Activated CD4-positive, alpha-beta T cell treated with anti-CD3 and anti-CD28 coated beads for 48 hours (primary cell): ENCODE measurements around the gene METTL27.
A peak's percentile ranks its signal among the peaks of the same experiment; 100 is the strongest.
"Not testable (repeated sequence)": the region's sequence is repeated elsewhere in the genome, so short reads cannot be mapped to it uniquely, and the experiment has no call there.

Experiments
- DNase-seq: peaks from one replicate; pipeline ENCODE4 v3.0.0-alpha.2; 2020

METTL27 gene

DNA sequence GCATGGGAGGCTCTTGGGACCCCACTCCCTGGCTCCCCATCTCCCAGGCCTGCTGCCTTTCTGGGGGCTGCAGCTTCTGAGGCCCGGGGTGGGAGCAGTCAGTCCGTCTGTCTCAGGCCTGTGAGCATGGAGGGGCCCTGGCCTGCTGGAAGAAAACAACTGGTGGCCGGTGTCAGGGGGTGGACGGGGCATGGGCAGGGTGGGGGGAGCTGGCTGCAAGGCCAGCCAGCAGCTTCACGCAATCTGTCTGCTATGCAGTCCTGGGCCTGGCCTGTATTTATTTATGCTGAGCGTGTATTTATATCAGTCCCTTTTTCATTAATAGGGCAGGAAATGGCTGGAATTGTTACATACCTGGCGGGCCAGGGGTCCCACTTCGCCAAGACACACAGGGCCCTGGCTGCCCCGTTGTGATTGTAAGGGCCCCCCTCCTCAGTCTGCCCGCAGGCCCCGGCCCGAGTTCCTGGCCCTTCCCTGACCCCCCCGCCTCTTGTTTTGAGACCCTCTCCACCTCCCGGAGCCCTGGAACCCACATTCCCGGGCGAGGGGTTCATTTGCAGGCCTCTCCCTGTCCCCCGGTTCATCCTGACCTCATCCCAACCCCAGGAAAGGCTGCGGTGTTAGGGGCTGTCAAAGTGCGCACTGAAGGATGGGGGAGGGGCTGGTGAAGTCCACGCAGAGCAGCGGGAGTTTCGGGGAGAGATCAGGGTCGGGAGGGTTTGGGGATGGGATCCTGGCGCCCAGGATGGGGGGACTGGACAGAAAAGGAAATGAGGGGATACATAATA, 26.9 kb upstream of the METTL27 start:
- DNase-seq, result no peak

DNA sequence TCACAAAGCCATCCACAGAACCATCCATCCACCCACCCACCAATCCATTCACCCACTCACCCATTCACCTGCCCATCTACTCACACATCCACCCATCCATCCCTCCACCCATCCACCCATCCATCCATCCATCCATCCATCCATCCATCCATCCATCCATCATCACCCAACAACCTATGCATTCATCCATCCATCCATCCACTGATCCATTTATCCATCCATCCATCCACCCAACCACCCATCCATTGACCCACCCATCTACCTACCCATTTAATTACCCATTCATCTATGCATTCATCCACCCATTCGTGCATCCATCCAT, 24.1 kb upstream of the METTL27 start:
- no peak for DNase-seq

DNA sequence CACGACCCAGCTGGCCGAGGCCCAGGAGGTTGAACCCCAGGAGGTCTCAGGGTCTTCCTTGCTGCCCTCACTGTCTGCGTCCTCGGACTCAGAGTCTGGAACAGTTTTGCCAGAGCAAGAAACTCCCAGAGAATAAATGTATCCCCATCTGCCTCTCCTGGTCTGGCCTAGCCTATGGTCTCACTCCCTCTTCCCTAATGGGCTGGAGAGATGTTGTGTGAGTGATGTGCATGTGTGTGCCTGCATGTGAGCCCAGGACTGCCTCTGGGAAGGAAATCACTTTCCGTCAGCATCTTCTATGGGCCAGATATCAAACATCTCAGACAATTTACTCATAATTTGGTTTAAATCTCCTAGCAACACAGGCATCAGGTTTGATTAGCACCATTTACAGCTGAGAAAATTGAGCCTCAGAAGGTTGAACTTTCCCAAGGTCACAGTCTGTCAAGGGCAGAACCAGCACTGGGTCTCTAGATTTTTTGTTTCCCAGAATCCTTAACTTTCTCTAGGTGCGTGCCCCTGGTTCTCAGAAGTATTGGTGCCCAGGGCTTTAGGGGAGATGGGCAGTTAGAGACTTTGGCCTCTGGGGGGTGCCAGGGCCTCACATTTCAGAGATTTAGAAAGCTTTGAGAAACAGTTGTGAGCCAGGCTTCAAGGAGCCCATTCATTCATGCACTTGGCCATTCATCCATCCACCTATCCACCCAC, 23.6 kb upstream of the METTL27 start:
- DNase-seq, result peak; percentile 27

DNA sequence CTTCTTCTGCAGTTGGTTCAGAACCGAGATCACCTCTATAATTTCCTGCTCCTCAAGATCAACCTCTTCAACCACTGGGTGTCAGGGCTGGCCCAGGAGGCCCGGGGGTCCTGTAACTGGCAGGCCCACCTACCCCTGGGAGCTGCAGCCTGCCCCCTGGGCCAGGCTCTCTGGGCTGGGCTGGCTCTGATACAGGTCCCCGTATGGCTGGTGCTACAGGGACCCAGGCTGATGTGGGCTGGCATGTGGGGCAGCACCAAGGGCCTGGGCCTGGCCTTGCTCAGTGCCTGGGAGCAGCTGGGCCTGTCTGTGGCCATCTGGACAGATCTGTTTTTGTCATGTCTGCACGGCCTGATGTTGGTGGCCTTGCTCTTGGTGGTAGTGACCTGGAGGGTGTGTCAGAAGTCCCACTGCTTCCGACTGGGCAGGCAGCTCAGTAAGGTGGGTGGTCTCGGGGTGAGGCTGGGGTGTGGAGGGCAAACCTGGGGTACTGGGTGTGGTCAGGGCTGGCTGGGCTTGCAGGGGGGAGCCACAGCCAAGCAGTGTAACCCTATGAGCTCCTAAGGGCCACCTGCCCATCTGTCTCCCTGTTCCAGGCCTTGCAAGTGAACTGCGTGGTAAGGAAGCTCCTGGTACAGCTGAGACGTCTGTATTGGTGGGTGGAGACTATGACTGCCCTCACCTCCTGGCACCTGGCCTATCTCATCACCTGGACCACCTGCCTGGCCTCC, 22.8 kb upstream of the METTL27 start:
- no peak for DNase-seq

DNA sequence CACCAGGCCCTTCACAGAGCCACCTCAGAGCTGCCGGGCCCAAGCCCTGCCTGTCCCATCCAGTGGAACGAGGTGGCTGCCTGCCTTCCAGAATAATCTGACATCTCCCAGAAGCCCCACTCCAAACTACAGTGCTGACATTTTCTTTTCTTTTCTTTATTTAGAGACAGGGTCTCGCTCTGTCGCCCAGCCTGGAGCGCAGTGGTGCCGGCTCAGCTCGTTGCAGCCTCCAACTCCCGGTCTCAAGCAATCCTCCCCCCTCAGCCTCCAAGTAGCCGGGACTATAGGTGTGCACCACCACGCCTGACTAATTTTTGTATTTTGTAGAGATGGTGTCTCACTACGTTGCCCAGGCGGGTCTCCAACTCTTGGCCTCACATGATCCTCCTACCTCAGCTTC, 19.0 kb upstream of the METTL27 start:
- no peak for DNase-seq

DNA sequence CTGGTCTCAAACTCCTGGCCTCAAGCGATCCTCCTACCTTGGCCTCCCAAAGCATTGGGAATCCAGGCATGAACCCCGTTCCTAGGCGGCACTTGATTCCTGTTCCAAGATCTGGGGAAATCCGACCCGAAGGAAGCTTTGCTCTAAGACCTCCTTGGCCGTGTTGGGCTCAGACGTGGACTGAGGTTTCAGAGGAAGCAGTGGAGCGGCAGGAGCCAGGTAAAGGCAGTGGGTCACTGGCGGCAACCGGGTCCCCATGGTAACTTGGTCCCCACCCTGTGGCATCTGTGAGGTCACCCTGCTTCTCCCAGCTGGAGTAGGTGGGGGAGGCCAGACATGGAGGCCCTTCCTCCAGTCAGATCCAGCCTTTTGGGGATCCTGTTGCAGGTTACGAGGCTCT, 18.5 kb upstream of the METTL27 start, which contains the start of gene TMEM270:
TMEM270 (plus strand) TSS at position 301 of the 400 bp plus-strand sequence; CDS start at position 337, 36 bp downstream.
- no peak for DNase-seq

DNA sequence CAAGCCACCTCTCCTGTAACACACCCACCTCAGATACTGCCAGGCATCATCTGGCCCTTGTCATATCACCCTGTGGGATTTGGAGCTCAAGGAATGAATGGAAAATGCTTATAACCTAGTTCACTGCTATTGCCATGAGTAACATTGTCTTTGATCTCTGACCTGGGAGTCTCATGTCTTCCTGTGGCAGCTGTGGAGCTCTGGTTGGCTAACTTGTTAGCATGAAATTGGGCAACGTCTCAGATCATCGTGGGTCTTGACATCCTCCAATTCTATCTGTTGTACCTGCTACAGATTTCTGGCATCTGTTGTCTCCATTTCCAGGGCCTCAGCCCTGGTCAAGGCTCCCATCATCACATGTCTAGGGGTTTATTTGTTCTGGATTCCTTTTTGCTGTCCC, 16.5 kb upstream of the METTL27 start:
- no peak for DNase-seq

DNA sequence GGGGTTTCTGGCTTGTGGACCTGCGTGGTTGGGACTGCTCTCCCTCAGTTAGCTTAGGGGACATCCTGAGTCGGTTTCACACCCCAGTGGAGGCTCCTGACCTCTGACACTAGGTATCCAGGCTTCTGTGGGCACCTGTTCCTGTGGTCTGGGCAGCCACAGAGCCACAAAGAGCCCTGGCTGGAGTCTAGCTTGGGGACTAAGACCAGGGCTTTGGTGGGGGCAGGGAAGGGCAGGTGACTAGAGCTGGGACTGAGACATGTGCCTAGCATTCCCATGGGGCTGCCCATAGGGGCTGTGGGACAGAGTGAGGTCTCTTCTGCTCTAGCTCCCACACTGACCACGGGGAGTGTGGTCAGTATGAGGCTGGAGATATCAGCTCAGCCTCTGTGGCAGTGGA, 14.6 kb upstream of the METTL27 start:
- no peak for DNase-seq

DNA sequence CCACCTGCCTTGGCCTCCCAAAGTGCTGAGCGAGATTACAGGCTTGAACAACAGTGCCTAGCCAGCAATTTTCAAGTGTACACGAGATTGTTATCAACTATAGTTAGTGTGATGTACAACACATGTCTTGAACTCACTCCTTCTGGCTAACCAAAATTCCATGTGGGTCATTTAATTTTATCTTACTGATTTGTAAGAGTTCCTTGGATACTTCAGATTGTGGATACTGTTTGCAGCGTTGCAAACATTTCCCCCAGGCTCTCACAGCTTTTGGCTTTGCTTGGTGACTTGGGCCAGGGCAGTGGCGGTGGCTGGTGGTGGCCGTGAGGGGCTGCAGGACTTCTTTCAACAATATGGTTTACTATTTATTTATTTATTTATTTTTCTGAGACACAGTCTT, 10.2 kb upstream of the METTL27 start:
- no peak for DNase-seq

DNA sequence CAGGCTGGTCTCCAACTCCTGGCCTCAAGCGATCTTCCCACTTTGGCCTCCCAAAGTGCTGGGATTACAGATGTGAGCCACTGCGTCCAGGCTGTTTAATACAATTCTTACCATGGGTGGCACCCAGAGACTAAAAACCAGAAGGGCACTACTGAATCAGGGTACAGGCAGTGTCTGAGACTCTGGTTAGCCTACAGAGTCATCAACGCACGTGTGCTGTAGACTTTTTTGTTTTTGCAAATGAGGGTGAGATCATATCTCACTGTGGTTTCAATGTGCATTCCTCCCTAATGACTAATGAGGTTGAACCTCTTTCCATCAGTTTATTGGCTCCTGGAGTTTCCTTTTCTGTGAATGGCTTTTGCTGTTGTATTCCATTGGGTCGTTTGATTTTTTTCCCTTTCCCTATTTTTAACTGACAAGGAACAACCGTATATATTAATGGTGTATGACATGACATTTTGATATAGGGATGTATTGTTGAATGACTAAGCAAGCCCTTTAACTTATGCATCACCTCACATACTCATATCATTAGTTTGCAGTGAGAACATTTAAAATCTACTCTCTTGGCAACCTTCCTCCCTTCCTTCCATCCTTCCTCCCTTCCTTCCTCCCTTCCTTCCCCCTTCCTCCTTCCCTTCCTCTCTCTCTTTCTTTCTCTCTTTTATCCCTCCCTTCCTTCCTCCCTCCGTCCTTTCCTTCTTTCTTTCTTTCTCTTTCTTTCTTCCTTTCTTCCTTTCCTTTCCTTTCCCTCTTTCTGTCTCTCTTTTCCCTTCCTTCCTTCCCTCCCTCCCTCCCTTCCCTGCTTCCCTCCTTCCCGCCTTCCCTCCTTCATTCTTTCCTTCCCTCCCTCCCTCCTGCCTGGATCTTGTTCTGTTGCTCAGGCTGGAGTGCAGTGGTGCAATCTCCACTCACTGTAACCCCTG, 9.4 kb upstream of the METTL27 start:
- DNase-seq, result peak; percentile 52

DNA sequence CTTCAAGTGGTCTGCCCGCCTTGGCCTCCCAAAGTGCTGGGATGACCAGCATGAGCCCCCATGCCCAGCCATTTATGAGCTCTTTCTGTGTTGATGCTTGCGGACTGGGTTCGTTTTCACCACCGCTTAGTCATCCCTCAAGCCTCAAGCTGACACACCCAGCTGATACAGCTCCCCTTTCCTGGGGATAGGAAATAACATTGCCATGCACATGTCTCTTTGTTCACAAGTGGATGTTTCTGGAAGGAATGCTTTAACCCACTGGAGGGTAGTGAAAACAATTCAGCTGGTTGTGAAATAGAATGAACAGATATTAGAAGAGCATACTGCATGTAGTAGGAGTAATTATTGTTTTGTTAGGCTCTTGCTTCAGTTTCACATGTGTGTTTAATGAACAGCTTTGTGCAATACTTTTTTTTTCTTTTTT, 8.5 kb upstream of the METTL27 start:
- DNase-seq, result peak; percentile 12

DNA sequence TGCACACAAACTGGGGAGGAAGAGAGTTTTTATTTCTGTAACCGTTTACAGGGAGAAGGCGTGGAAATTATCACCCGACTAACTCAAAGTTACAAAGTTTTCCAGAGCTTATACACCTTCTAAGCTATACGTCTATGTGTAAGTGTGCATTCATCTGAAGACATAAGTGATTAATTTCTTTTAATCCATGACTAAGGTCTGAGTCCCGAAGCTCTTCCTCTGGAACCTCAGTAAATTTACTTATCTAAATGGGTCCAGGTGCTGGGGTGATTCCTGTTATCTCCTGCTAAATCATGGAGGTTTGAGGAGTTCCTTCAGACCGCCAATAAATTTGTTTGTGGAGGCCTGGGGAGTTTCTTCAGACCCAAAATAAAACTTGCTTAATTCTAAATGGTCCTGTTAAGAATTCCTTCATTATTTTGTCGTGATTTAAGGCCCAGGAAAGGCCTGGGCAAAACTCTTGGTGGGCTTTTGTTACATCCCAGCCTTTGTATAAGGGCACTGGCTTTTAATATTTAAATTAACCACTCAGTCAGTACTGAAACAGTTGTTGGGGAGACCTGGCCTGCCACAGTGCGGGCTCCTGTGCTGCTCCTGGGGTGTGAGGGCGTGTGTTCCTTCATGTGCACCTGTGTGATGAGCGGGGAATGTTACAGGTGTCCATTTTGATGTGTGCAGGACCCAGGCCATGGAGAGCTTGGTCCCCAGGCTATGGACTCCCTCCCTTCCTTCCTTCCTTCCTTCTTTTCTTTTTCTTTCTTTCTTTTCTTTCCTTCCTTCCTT, 5.8 kb upstream of the METTL27 start:
- DNase-seq, result no peak

DNA sequence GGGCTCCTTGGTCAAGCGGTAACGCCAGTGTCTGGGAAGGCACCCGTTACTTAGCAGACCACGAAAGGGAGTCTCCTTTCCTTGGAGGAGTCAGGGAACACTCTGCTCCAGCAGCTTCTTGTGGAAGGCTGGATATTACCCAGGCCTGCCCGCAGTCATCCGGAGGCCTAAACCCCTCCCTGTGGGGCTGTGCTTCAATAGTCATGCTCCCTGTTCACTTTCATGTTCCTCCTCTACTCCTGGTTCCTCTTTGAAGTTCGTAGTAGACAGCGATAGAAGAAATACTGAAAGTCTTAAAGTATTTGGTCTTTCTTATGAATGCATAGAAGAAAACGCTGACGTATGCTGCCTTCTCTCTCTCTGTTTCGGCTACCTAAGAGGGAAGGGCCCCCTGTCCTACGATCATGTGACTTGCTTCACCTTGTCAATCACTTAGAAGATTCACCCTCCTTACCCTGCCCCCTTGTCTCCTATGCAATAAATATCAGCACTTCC, 3.4 kb upstream of the METTL27 start:
- not testable (repeated sequence) for DNase-seq

DNA sequence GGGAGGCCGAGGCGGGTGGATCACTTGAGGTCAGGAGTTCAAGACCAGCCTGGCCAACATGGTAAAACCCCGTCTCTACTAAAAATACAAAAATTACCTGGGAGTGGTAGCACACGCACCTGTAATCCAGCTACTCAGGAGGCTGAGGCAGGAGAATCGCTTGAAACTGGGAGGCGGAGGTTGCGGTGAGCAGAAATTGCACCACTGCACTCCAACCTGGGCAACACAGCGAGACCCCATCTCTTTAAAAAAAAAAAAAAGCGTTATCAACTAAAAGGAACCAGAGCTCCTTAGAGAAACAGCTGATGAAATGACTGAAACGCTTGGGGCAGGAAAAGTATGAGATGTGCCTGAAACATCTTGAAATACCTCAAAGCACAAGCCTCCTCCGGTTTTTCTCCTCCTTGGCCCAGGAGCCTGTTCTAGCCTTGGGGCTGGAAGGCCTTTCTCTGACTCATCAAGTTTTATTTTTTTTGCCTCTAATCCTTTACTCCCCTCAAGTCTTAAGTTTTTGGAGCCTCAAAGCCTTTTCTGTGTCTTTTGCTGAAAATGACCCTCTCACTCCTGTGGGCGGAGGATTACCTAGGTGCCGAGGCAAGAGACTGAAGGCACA, 2.6 kb upstream of the METTL27 start:
- no peak for DNase-seq

DNA sequence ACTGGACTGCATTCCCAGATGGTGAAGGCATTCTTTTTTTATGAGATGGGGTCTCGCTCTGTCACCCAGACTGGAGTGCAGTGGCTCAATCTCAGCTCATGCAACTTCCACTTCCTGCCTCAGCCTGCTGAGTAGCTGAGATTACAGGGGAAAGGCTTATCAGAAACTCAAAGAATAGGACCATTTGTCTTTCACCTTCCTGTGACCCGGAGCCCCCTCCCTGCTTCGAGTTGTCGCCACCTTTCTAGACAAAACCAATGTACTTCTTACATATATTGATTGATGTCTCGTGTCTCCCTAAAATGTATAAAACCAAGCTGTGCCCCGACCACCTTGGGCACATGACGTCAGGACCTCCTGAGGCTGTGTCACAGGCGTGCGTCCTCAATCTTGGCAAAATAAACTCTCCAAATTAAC, 1.8 kb upstream of the METTL27 start:
- DNase-seq, result no peak

DNA sequence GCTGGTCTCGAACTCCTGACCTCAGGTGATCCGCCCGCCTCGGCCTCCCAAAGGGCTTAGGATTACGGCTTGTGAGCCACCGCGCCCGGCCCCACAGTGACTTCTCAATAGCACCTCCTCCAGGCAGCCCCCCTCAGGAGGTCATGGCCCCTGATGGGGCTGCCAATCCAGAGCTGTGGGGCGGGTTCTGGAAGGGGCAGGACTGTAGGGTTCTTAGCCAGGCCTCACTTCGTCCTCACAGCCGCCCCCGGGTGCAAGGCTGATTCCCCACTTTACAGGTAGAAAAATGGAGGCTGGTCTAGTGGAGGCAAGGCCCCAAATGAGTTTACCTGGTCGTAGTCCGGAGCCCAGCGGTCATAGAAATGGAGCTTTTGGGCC, 638 bp downstream of the METTL27 start:
- DNase-seq, result no peak

DNA sequence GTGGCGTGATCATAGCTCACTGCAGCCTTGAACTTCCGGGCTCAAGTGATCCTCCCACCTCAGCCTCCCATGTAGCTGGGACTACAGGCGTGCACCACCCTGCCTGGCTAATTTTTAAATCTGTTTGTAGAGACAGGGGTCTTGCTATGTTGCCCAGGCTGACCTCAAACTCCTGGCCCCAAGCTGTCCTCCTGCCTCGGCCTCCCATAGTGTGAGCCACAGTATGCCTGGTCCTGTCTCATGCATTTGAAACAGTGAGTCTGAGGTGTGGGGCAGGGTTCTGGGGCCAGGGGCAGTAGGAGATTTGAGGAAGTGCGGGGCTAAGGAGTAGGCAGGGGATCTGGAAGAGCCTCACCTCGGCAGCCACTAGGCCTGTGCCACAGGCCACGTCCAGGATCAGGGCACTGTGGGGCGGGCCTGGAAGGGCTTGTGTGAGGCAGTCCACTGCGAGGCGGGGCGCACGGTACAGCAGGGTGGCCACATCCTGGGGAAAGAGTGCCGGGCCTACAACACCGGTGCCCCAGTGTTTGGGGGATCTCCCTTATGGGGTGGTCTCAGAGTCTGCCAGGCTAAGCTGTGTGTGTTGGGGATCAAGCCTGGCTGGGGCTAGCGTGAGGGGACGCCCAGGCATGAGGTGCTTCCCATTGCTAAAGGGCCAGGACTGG, 1.5 kb downstream of the METTL27 start:
- no peak for DNase-seq

DNA sequence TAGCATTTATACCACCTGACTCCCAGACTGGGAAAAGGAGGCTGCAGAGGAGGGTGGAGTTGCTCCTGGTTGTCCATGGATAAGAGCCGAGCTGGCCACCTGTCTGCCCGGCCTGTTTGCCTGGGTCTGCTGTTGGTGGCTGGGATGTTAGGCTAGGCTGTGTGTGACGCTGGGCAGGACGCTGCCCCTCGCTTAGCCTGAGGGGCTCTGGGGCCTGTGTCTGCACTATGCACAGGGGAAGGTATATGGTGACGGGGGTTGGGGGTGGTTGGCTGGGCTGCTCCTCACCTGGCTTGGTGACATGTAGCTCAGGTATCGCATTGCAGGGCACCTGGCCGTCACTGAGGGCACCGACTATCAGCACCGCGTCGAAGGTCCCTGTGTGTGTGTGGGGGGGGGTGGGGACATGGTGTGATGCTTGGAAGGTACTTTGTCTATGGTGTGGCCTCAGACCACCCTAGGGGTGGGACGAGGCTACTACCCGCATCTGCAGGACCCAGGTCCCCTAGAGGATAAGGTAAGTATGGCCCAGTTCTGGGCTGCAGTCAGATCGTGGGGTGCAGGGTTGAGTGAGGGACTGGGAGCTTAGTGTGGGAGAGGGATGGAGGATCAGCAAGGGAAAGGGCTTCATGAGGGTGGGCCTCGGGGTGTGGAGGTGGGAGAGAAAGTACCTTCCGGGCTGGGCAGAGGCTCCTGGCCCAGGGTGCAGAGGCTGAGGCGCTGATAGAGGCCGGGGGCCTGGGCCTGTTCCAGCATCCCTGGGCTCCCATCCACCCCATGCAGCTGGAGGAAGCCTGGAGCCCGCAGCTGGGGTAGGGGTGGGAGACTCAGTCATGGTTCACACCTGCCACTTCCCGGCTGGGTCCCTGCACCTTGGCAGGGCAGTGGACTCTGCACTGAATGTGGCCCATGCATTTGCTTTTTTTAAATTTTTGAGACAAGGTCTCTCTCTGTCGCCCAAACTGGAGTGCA, 2.3 kb downstream of the METTL27 start:
- DNase-seq, result no peak

DNA sequence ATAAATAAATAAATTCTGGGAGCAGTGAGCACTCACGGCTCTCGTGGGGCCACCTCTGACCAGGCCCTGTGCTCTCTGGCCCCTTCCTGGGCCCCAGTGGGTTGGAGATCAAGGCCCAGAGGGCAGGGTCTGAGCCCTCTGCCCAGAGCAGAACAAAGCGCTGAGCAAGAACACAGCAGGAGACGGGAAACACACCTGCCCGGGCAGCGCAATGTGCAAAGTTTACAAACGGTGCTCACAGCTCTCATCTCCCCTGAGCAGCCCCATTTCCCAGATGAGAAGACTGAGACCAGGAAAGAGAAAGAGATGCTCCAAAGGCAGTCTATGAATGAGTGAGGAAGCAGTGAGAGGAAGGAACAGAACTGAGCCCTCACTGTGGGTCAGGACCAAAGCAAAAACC, 3.0 kb downstream of the METTL27 start:
- DNase-seq, result no peak
